ENCODE measurements around the gene JMJD6.

DNA sequence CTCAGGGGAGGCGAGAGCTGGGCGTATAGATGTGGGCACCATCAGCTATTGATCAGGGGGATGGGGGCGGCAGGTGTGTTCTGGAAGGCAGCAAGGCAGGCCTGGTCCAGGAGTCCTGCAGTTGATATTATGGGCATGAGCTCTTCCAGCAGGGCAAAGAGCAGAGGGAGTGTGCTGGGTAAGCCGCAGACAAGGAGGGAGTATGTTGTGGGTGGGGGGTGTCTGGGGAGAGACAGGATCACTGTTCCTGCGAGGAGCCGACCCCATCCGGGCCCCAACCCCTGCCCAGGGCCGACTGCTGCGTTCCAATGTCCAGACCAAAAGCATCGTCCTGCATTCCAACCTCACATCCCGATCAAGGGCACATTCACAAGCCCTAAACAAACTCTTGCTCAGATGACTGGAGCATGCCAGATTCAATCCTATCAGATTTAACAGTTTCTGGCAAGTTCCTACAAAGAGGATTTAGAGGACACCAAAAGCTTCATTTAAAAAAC lies 24.9 kb downstream of the JMJD6 start:
- TF ChIP-seq, protein P1, sequence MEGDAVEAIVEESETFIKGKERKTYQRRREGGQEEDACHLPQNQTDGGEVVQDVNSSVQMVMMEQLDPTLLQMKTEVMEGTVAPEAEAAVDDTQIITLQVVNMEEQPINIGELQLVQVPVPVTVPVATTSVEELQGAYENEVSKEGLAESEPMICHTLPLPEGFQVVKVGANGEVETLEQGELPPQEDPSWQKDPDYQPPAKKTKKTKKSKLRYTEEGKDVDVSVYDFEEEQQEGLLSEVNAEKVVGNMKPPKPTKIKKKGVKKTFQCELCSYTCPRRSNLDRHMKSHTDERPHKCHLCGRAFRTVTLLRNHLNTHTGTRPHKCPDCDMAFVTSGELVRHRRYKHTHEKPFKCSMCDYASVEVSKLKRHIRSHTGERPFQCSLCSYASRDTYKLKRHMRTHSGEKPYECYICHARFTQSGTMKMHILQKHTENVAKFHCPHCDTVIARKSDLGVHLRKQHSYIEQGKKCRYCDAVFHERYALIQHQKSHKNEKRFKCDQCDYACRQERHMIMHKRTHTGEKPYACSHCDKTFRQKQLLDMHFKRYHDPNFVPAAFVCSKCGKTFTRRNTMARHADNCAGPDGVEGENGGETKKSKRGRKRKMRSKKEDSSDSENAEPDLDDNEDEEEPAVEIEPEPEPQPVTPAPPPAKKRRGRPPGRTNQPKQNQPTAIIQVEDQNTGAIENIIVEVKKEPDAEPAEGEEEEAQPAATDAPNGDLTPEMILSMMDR (IDR thresholded peaks at IDR 0.05; ENCODE audit: insufficient read depth, low read length) = no peak
- TF ChIP-seq POLR2AphosphoS5 (IDR thresholded peaks at IDR 0.05; ENCODE audit: low read depth) (no peak), GABPA (IDR thresholded peaks at IDR 0.05; ENCODE audit: low read depth) (no peak), SPI1 (IDR thresholded peaks at IDR 0.05; ENCODE audit: borderline replicate concordance, low read depth) (no peak)
- TF ChIP-seq, protein P2, sequence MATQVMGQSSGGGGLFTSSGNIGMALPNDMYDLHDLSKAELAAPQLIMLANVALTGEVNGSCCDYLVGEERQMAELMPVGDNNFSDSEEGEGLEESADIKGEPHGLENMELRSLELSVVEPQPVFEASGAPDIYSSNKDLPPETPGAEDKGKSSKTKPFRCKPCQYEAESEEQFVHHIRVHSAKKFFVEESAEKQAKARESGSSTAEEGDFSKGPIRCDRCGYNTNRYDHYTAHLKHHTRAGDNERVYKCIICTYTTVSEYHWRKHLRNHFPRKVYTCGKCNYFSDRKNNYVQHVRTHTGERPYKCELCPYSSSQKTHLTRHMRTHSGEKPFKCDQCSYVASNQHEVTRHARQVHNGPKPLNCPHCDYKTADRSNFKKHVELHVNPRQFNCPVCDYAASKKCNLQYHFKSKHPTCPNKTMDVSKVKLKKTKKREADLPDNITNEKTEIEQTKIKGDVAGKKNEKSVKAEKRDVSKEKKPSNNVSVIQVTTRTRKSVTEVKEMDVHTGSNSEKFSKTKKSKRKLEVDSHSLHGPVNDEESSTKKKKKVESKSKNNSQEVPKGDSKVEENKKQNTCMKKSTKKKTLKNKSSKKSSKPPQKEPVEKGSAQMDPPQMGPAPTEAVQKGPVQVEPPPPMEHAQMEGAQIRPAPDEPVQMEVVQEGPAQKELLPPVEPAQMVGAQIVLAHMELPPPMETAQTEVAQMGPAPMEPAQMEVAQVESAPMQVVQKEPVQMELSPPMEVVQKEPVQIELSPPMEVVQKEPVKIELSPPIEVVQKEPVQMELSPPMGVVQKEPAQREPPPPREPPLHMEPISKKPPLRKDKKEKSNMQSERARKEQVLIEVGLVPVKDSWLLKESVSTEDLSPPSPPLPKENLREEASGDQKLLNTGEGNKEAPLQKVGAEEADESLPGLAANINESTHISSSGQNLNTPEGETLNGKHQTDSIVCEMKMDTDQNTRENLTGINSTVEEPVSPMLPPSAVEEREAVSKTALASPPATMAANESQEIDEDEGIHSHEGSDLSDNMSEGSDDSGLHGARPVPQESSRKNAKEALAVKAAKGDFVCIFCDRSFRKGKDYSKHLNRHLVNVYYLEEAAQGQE (IDR thresholded peaks at IDR 0.05; ENCODE audit: insufficient replicate concordance, low read depth) = no peak

Measured in HL-60 (cell line).